ENCODE measurements around the gene HLA-DRB1.

GRCh38 chr6:32627831-32628230 lies 38.2 kb upstream of the HLA-DRB1 start:
- TF ChIP-seq CTCF (IDR thresholded peaks at IDR 0.05; ENCODE audit: low read depth, low read length) (no peak), EZH2phosphoT487 (IDR thresholded peaks at IDR 0.05; ENCODE audit: low read depth) (no peak)

Data from OCI-LY3 (cell line).